ENCODE data around the gene KAT7.

KAT7 gene

GRCh38 chr17:49788478-49789242 lies at the start of gene KAT7:
Gene KAT7, plus strand, starts transcription at chr17:49788681. Its CDS starts 154 bp downstream, at chr17:49788835.
- Mint-ChIP-seq H3K27ac (peak within 1 kb of the TSS; percentile 99), H3K4me3 (peak within 1 kb of the TSS; percentile 95), H3K9me3 (no peaks in the 10 kb centered on the region), H3K27me3 (no peaks in the 10 kb centered on the region), H3K4me1 (ENCODE audit: low read depth) (peaks cover 56% of the 10 kb centered on the region), H3K36me3 (ENCODE audit: low read depth) (peaks cover 59% of the 10 kb centered on the region)
- DNase-seq = peak; percentile 97

DNA sequence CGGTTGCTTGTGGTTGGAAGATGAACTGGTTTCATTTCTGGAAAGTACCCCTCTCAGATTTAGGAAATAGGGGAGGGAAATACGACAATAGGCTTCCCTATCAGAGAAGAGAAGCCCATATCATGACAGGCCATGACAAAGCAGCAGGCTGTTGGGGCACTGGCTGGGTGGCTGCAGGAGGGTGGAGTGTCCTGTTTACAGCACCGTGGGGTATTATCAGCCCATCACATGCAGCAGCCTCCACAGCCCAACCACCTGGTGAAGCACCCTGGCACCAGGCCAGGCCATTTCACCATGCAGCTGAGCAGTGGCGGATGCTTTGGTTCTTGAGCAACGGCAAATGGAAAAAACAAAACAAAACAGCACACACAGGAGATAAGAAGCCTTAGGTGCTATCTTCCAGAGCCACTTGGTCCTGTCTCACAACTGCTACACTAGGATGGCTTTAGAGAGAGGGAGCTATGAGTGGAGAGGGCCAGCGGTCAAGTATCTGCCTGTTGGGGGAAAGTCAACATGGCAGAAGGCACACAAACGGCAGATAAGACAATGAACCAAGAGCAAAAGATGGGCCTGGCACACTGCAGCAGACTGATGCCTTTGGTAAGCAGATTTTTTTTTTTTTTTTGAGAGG lies 48.7 kb upstream of the KAT7 start:
- peak; percentile 83 for DNase-seq
- H3K27ac Mint-ChIP-seq = peak overlapping the region; percentile 96

GRCh38 chr17:49741009-49741691 lies 47.3 kb upstream of the KAT7 start:
- Mint-ChIP-seq H3K27ac (peak overlapping the region; percentile 96), H3K4me1 (ENCODE audit: low read depth) (peaks cover 91% of the 10 kb centered on the region), H3K4me3 (peak overlapping the region; percentile 79), H3K27me3 (no peaks in the 10 kb centered on the region), H3K9me3 (no peaks in the 10 kb centered on the region), H3K36me3 (ENCODE audit: low read depth) (peaks cover 11% of the 10 kb centered on the region)
- peak; percentile 21 for DNase-seq

More for the DNA sequence above, 48.7 kb upstream of the KAT7 start:
- H3K4me3 Mint-ChIP-seq = peak overlapping the region; percentile 79
- H3K9me3 Mint-ChIP-seq = no peaks in the 10 kb centered on the region
- no peaks in the 10 kb centered on the region for H3K27me3 Mint-ChIP-seq
- peaks cover 5% of the 10 kb centered on the region for H3K36me3 Mint-ChIP-seq (ENCODE audit: low read depth)
- H3K4me1 Mint-ChIP-seq (ENCODE audit: low read depth) = peaks cover 85% of the 10 kb centered on the region

DNA sequence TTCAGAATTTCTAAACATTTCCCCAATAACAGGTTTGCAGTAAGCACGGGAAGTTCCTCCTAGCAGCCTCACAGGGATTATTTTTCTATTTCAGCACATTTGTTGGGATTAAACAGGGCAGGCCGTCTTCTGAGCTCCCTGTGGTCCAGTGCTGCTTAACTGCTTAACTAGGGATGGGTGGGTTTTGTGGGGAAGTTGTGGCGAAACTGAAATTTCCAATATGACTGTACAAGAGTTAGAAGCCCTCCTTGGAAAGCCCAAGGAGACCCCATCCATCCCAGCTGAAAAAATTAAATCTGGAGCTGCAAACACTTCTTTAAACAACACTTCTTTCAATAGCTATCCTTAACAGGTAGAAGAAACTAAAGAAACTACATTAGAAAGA lies 46.8 kb upstream of the KAT7 start:
- DNase-seq = peak; percentile 12
- Mint-ChIP-seq H3K27me3 (no peaks in the 10 kb centered on the region), H3K9me3 (no peaks in the 10 kb centered on the region), H3K27ac (peak overlapping the region; percentile 96), H3K36me3 (ENCODE audit: low read depth) (peaks cover 13% of the 10 kb centered on the region), H3K4me3 (peak overlapping the region; percentile 79), H3K4me1 (ENCODE audit: low read depth) (peaks cover 91% of the 10 kb centered on the region)

GRCh38 chr17:49742166-49742638 lies 46.3 kb upstream of the KAT7 start:
- H3K27ac Mint-ChIP-seq = peak overlapping the region; percentile 96
- H3K36me3 Mint-ChIP-seq (ENCODE audit: low read depth) = peaks cover 13% of the 10 kb centered on the region
- H3K9me3 Mint-ChIP-seq = no peaks in the 10 kb centered on the region
- peak; percentile 7 for DNase-seq
- peak overlapping the region; percentile 79 for H3K4me3 Mint-ChIP-seq
- H3K4me1 Mint-ChIP-seq (ENCODE audit: low read depth) = peaks cover 91% of the 10 kb centered on the region
- no peaks in the 10 kb centered on the region for H3K27me3 Mint-ChIP-seq

DNA sequence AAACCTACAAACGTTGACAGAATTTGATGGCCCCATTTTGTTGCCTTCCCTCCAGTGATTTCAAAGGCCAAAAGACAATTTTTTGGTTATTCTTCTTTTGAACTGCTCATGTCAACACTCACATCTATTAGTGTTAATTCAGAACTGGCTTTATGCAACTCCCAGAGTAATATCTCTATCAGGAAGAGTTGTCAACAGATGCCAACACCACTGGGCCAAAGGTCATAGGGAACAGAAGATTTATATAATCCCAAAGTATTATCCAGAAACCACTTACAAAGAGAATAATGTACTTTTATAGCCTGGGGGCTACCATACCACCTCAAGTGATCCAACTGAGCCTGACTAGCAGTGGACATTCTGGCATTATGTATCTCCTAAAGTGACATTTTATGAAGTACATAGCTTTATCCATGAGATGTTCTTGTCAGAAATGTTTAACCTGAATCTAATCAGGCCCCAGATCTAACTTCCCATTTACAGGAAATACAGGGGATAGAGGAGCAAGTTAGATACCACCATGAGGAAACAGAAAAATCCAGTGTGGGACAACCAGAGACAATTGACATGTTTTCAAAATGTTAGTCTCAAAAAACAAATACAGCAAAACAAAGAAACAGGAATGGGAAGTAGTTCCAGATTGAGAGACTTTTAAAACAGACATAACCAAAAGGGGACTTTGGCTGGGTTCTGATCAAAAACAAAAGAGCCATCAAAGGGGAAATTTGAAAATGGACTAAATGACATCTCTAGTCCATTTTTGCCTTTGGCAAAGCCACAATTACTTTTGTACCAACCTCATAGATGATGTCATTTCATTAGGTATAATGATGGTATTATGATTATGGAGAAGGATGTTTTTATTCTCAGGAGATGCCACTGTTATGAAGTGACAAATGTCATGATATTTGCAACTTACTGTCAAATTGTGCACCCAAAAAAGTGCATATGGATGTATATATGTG lies 43.0 kb upstream of the KAT7 start:
- H3K4me3 Mint-ChIP-seq = peak overlapping the region; percentile 62

GRCh38 chr17:49746791-49747490 lies 41.5 kb upstream of the KAT7 start:
- Mint-ChIP-seq H3K36me3 (ENCODE audit: low read depth) (peaks cover 24% of the 10 kb centered on the region), H3K4me3 (peak overlapping the region; percentile 62), H3K4me1 (ENCODE audit: low read depth) (peaks cover 81% of the 10 kb centered on the region), H3K27me3 (no peaks in the 10 kb centered on the region), H3K27ac (peak overlapping the region; percentile 92), H3K9me3 (no peaks in the 10 kb centered on the region)
- peak; percentile 31 for DNase-seq

More for the DNA sequence above, 43.0 kb upstream of the KAT7 start:
- peaks cover 92% of the 10 kb centered on the region for H3K4me1 Mint-ChIP-seq (ENCODE audit: low read depth)
- H3K9me3 Mint-ChIP-seq = no peaks in the 10 kb centered on the region
- DNase-seq = no peak
- peak overlapping the region; percentile 92 for H3K27ac Mint-ChIP-seq
- peaks cover 22% of the 10 kb centered on the region for H3K36me3 Mint-ChIP-seq (ENCODE audit: low read depth)
- no peaks in the 10 kb centered on the region for H3K27me3 Mint-ChIP-seq

DNA sequence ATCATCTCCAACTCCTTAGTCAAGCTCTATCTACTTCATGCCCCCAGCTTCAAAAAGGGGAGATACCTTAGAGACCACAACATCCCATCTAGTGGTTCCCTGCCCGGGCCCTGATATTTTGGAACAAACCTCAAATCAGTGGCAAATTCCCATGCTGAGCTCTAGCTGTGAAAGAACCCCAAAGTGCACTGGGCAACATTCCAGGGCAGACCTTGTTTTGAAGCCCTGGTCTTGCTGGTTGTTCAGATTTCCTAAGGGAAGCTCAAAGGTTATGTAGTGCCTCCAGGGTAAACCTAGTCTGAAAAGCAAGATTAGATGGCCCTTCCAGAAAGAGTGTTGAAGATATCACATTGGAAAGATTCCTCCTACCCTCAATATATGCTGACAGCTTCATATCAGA lies 40.8 kb upstream of the KAT7 start:
- no peaks in the 10 kb centered on the region for H3K27me3 Mint-ChIP-seq
- peak overlapping the region; percentile 62 for H3K4me3 Mint-ChIP-seq
- H3K27ac Mint-ChIP-seq = peak overlapping the region; percentile 92
- DNase-seq = peak; percentile 22
- peaks cover 24% of the 10 kb centered on the region for H3K36me3 Mint-ChIP-seq (ENCODE audit: low read depth)
- peaks cover 80% of the 10 kb centered on the region for H3K4me1 Mint-ChIP-seq (ENCODE audit: low read depth)
- H3K9me3 Mint-ChIP-seq = no peaks in the 10 kb centered on the region

DNA sequence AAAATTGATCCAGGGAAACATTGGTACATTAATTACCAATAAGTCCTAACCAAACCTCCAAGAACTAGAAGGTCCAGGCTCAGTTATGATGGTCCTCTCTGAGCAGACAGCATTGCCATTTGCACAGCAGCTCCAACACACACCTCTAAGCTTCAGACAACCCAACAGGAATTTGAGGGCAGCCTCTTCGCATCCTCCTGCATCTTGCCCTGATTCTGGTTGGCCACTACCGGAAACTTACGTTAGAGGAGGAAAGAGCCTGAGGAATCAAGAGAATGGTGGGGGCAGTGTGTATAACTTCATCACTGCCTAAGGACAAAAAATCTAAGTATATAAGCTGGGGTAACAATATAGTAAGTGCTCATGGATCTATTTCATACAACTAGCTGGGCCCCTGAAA lies 40.3 kb upstream of the KAT7 start:
- peaks cover 27% of the 10 kb centered on the region for H3K36me3 Mint-ChIP-seq (ENCODE audit: low read depth)
- H3K4me1 Mint-ChIP-seq (ENCODE audit: low read depth) = peaks cover 80% of the 10 kb centered on the region
- peak overlapping the region; percentile 92 for H3K27ac Mint-ChIP-seq
- H3K27me3 Mint-ChIP-seq = no peaks in the 10 kb centered on the region
- H3K9me3 Mint-ChIP-seq = no peaks in the 10 kb centered on the region
- peak overlapping the region; percentile 45 for H3K4me3 Mint-ChIP-seq
- peak; percentile 36 for DNase-seq

DNA sequence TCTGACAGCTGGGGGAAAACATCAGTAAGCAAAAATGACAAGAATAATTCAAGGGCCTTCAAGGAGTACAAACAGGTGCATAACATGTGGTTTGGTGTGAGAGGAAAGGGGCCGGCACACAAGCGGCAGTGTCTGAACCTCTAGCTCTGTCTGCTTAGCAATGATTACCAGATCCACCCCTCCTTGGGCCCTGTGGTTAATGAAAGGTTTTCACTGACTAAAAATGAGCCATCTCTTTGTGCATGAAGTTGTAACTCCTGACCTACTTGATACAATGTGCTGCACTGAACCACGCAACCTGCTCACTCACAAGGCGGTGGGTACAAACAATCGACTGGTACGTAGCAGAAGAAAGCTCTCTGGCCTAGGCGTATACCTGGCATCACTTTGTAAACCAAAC lies 39.7 kb upstream of the KAT7 start:
- peaks cover 84% of the 10 kb centered on the region for H3K4me1 Mint-ChIP-seq (ENCODE audit: low read depth)

DNA sequence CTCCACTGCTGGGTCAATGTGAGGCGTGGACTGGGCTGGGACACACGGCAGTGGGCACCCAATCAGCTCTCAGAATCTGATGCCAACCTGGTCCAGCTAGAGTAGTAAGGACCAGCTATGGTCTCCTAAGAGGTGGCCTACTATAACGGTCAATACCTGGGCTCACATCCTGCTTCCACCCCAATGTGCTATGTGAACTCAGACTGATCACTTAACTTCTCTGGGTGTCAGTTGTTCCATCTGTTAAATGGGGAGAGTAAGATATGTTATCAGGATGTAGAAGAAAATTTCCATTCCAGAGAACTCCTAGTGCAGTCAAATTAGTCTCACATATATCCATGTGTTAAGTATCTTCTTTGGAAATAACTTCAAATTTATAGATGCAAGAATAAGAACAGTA lies 38.8 kb upstream of the KAT7 start:
- Mint-ChIP-seq H3K9me3 (no peaks in the 10 kb centered on the region), H3K27ac (peak overlapping the region; percentile 92), H3K36me3 (ENCODE audit: low read depth) (peaks cover 27% of the 10 kb centered on the region), H3K4me3 (no peak overlapping the region), H3K4me1 (ENCODE audit: low read depth) (peaks cover 85% of the 10 kb centered on the region), H3K27me3 (no peaks in the 10 kb centered on the region)
- no peak for DNase-seq

More for the DNA sequence above, 39.7 kb upstream of the KAT7 start:
- no peaks in the 10 kb centered on the region for H3K27me3 Mint-ChIP-seq
- peaks cover 27% of the 10 kb centered on the region for H3K36me3 Mint-ChIP-seq (ENCODE audit: low read depth)
- H3K9me3 Mint-ChIP-seq = no peaks in the 10 kb centered on the region
- peak overlapping the region; percentile 92 for H3K27ac Mint-ChIP-seq
- DNase-seq = peak; percentile 63
- H3K4me3 Mint-ChIP-seq = peak overlapping the region; percentile 45

DNA sequence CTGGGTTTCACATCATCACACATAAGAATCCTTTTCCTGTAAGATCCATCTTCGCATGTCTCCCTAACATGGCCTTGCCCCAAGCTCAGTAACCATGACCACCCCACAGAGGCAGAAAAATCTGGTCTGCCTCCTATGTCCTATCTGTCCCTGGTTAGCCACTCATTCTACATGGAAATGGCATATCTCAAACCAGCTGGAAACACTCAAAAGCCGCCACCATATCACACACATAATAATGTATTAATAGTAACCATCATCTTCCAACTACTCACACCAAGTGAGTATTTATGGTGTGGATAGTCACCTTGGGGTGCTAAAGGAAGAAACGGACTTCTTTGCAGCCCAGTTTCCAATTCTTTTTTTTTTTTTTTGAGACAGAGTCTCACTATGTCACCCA lies 36.0 kb upstream of the KAT7 start:
- no peaks in the 10 kb centered on the region for H3K9me3 Mint-ChIP-seq
- peaks cover 82% of the 10 kb centered on the region for H3K4me1 Mint-ChIP-seq (ENCODE audit: low read depth)
- DNase-seq = no peak
- no peaks in the 10 kb centered on the region for H3K27me3 Mint-ChIP-seq
- peaks cover 36% of the 10 kb centered on the region for H3K36me3 Mint-ChIP-seq (ENCODE audit: low read depth)
- peak overlapping the region; percentile 78 for H3K27ac Mint-ChIP-seq
- H3K4me3 Mint-ChIP-seq = no peak overlapping the region

DNA sequence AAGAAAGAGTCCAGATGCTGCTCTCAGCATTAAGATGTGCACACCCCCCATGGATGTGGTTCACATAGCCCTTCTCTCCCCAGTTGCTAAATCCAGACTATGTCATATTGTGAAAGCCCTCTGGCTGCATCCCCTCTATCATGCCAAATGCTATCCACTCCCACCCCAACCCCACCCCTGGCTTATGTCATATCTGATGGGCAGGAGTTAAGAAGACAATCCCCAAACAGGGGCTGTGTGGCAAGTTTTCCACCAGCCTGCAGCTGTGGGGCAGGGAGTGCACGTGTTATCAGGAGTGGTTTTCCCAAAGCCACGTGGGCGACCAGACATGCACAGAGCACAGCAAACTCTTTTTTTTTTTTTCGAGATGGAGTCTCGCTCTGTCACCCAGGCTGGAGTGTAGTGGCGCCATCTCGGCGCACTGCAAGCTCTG lies 34.5 kb upstream of the KAT7 start:
- no peaks in the 10 kb centered on the region for H3K9me3 Mint-ChIP-seq

More for the DNA sequence above, 34.5 kb upstream of the KAT7 start:
- Mint-ChIP-seq H3K36me3 (ENCODE audit: low read depth) (peaks cover 37% of the 10 kb centered on the region), H3K27ac (peak overlapping the region; percentile 81), H3K4me1 (ENCODE audit: low read depth) (peaks cover 77% of the 10 kb centered on the region), H3K4me3 (no peak overlapping the region), H3K27me3 (no peaks in the 10 kb centered on the region)
- DNase-seq = no peak

All from activated T-cell treated with anti-CD3 and anti-CD28 coated beads, Interleukin-2, amount 50 U/mL, for 24 hours (primary cell).